AG09309 (cell line): Measurements from ENCODE around the gene PHF3.
"Not testable (repeated sequence)": the region's sequence is repeated elsewhere in the genome, so short reads cannot be mapped to it uniquely, and the experiment has no call there.

Experiments used
- DNase-seq: peaks from one replicate; pipeline ENCODE4 v3.0.0-alpha.2; 2010; ENCODE audit warnings: low read depth
- H3K4me3 ChIP-seq: 2 replicates; pipeline ENCODE4 v1.5.1; 2011; ENCODE audit warnings: mild to moderate bottlenecking, low read depth, low read length, moderate library complexity; ENCODE audit not compliant: control insufficient read depth
- CTCF ChIP-seq: IDR thresholded peaks from 2 replicates; pipeline ENCODE4 v1.5.1; 2011; ENCODE audit warnings: mild to moderate bottlenecking, low read depth, low read length, inconsistent platforms; ENCODE audit not compliant: insufficient read depth, control insufficient read depth; ENCODE audit errors: missing control alignments

The PHF3 gene

DNA sequence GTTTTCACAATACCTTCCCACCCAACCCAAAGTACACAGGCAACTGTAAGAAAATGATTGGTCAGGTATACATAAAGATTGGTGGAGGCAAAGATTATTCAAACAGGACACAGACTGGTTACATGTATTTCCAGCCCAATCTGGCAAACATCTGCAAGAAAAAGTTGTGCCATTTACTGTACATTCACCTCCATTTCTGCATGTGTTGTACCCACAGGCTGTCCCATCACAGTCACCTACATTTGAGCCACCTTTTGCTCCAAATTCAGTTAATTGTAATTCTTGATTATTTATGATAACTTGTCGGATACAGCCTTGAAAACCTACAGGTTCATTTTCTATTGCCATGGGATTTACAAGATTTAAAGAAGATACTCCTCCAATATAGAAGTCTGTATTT is 85.6 kb downstream of the PHF3 start:
- no peak overlapping the region for H3K4me3 ChIP-seq
- TF ChIP-seq CTCF, result no peak
- no peak for DNase-seq

DNA sequence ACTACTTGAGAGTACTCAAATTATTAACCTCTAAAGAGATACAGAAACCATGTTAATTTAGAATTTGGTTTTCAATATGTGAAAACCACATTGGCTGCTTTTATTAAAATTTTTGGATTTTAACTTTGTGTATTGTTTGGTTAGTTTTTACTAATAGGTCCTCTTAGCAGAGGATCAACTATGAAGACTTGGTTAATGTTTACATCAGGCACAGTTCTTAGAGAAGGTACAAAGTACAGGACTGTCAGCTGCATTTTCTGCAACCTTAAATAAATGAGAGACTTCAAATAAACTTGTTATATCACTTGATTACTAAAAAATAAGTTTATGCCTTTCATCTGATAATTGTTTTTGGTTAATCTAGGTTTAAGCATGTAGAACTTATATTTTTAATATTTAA is 89.1 kb downstream of the PHF3 start:
- DNase-seq, result no peak
- no peak overlapping the region for H3K4me3 ChIP-seq
- TF ChIP-seq CTCF, result no peak

- DNase-seq, result no peak
- TF ChIP-seq CTCF, result no peak
- no peak overlapping the region for H3K4me3 ChIP-seq
Measured at GRCh38 chr6:63730311-63730710, 94.7 kb downstream of the PHF3 start.

DNA sequence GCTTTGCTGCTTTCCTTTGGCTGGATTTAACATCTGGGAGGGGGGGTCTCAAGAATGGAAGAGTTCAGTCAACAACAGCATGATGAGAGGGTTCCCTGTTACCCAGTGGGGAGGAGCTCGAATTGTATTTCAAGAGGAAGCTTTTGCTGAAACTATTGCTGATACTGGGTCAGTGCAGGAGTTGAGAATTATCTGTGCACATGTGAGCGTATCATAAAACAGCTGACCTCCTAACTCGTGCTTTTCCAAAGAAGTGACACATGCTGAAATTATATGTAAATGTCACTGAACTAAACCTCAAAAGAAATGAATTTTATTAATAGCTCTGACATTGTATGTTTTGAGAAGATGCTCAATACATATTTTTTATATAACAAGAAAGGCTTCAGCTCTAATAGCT is 96.3 kb downstream of the PHF3 start:
- no peak for TF ChIP-seq CTCF
- no peak overlapping the region for H3K4me3 ChIP-seq
- DNase-seq, result no peak

GRCh38 chr6:63732336-63732735 is 96.7 kb downstream of the PHF3 start:
- no peak overlapping the region for H3K4me3 ChIP-seq
- TF ChIP-seq CTCF, result no peak
- no peak for DNase-seq

DNA sequence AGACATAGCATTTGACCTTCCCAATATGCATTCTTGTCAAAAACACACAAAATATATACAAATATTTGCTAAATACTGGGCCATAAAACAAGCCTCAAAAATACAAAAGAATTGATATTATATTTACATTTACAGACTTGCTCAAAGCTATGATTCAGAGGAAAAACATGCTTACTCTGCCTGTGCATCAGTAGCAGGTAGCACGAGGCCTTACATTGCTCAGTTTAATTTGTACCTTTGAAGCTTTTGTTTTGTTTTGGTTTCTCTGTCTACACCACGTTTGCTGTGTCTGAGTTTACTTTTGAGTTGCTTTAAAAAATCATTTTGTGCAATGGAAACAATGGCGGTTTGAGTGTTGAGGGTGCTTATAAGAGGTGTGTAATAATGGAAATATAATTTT is 99.3 kb downstream of the PHF3 start:
- no peak for TF ChIP-seq CTCF
- no peak for DNase-seq

DNA sequence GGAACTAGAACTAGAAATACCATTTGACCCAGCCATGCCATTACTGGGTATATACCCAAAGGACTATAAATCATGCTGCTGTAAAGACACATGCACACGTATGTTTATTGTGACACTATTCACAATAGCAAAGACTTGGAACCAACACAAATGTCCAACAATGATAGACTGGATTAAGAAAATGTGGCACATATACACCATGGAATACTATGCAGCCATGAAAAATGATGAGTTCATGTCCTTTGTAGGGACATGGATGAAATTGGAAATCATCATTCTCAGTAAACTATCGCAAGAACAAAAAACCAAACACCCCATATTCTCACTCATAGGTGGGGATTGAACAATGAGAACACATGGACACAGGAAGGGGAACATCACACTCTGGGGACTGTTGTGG is 102.6 kb downstream of the PHF3 start:
- DNase-seq, H3K4me3 ChIP-seq: not testable (repeated sequence)

More for the DNA sequence above, 99.3 kb downstream of the PHF3 start:
- no peak overlapping the region for H3K4me3 ChIP-seq
